SK-N-SH (cell line): ENCODE data around the gene DAGLA.

Source experiments
- CTCF ChIP-seq: fragments of 200-600 bp; sonication (generic); IDR thresholded peaks from 2 replicates; pipeline ENCODE4 v1.6.1; 2017; ENCODE audit warnings: antibody characterized with exemption, mild to moderate bottlenecking, moderate library complexity
- EZH2phosphoT487 ChIP-seq: fragments of 200-600 bp; sonication (generic); IDR thresholded peaks from 2 replicates; pipeline ENCODE4 v1.6.1; 2017; ENCODE audit warnings: low read depth, mixed run types, mild to moderate bottlenecking, antibody characterized with exemption, moderate library complexity, borderline replicate concordance
- FOSL2 ChIP-seq: IDR thresholded peaks from 2 replicates; pipeline ENCODE4 v1.4.0; 2012; ENCODE audit warnings: low read depth, mild to moderate bottlenecking, moderate library complexity, borderline replicate concordance
- JUND ChIP-seq: IDR thresholded peaks from 2 replicates; pipeline ENCODE4 v1.4.0; 2012
- PBX3 ChIP-seq: IDR thresholded peaks from 2 replicates; pipeline ENCODE4; 2012
- RCOR1 ChIP-seq: fragments of 150-350 bp; IDR thresholded peaks from 2 replicates; pipeline ENCODE4 v1.6.1; 2017; ENCODE audit warnings: antibody characterized with exemption, low read length
- REST ChIP-seq: IDR thresholded peaks from 2 replicates; pipeline ENCODE4 v1.6.1; 2012; ENCODE audit warnings: mild to moderate bottlenecking, low read depth, low read length, moderate library complexity
- SMC3 ChIP-seq: IDR thresholded peaks from 2 replicates; pipeline ENCODE4 v1.6.1; 2012; ENCODE audit warnings: low read depth, low read length, improper control_type of control experiment
- TAF1 ChIP-seq: IDR thresholded peaks from 2 replicates; pipeline ENCODE4 v1.6.1; 2012; ENCODE audit warnings: low read depth, mild to moderate bottlenecking, low read length, moderate library complexity, borderline replicate concordance
- ZBTB33 ChIP-seq: IDR thresholded peaks from 2 replicates; pipeline ENCODE4 v1.4.0; 2012; ENCODE audit warnings: low read depth, borderline replicate concordance

- TF ChIP-seq CTCF (peak; percentile 47), FOSL2 (no peak), RCOR1 (no peak), EZH2phosphoT487 (no peak), PBX3 (no peak), REST (no peak), SMC3 (no peak), ZBTB33 (no peak), TAF1 (no peak), JUND (no peak)
These were observed 21.2 kb downstream of the DAGLA start for GRCh38 chr11:61701242-61701886.
